NCI-H1092 (cell line): Measurements from ENCODE around the gene TRPV4.

Source experiments
- DNase-seq: peaks from one replicate; lab custom pipeline; 2025; lab: John Stamatoyannopoulos, UW

Gene TRPV4

DNA sequence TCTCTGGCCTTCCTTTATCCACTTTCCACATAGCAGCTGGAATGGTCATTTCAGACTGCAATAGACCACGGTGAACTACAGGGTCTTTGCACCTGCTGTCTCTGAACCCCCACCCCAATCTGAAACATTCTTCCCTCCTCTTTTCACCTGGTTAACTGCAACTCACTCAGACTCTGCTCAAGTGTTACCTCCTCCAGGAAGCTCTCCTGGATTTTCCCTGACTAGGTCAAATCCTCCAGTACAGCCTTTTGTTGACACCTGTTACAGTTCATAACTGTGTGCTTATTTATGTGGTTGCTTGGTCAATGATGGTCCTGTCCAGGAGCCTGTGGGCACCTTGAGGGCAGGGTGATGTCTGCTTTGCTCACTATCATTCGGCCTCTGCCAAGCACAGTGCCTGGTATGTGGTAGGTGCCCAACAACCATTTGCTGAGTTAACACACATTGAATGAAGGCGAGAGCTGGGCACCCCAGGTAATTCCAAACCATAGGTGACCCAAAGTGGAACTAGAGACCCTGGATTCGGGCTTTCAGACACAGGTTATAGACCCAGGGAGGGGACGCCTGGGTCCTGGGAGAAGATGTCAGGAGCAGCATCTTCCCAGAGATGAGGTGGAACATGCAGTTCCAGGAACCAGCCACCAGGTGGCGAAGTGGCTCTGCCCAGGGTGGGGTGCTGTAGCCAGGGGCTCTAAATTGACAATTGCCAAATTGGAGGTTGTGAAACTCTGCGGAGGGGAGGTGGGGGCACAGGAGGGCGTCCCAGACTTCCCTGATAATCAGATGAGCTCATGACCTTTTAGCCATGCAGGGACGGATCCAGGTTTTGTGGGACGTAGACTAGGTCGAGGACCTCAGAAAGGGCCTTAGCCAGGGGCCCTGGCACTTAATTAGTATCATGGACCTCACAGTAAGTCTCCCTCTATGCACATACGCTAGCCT is 28.1 kb downstream of the TRPV4 start:
- no peak for DNase-seq

- no peak for DNase-seq
Observed at GRCh38 chr12:109803678-109804077, 29.5 kb downstream of the TRPV4 start.

GRCh38 chr12:109802828-109803227 is 30.4 kb downstream of the TRPV4 start:
- DNase-seq: no peak

GRCh38 chr12:109800536-109800935 is 32.7 kb downstream of the TRPV4 start:
- DNase-seq: no peak

DNA sequence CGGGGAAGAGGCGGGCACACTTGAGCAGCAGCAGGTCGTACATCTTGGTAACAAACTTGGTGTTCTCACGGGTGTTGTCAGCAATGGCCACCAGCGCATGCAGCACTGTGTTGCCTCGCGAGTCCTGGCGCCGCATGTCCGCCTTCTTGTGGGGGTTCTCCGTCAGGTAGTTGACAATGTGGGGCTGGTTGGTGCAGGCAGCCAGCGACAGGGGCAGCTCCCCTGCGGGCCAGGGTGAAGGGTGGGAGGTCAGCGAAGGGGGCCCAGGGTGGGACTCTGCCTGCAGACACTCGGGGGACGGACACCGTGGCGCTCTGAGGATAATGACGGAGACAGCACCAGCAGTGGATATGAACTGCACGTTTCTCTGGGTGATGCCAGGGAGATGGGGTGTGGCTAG is 34.5 kb downstream of the TRPV4 start:
- no peak for DNase-seq

GRCh38 chr12:109797905-109798669 is 35.1 kb downstream of the TRPV4 start:
- DNase-seq: no peak

DNA sequence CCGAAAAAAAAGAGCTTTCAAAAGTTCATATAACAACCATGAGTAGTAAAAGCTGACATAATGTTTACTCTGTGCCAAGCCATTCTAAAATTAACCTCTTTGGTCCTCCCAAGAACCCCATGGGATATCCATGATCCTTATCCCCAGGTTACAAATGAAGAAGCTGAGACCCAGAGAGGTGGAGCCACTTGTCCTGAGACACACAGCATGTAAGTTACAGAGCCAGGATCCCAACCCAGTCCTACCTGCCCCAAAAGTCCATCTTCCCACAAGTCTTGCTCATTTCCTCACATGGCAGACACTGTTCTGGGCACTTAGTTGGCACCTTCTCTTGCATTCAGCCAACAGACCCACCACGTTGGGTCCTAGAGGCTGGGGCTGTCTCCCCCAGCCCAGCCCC is 37.1 kb downstream of the TRPV4 start:
- DNase-seq: no peak

- no peak for DNase-seq
Observed at GRCh38 chr12:109795023-109795422, 38.2 kb downstream of the TRPV4 start.

DNA sequence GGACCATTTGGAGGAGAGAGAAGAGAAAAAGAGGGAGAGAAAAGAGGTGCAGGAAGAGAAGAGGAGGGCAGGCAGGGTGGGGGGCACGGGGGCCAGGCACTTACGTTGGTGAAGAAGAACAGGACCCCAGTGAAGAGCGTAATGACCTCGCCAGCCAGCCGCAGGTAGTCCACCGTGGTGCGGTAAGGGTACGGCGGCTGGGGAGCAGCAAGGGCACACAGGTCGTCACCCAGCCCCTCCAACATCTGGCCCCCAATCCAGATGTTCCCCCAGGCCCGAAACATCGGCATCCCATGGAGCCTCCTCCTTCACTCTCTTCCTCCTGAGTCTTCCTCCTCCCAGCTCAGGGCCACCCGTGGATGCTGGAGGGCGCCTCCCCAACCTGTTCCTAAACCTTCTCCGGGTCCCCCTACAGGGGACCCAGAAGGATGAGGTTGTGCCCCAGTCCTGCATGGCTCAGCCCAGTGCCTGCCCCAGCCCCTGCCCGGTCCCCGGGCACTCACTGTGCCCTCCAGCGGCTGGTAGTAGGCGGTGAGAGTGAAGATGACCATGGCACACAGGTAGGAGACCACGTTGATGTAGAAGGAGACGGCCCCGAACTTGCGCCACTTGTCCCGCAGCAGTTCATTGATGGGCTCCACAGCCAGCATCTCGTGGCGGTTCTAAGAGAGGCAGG is 39.2 kb downstream of the TRPV4 start:
- no peak for DNase-seq

DNA sequence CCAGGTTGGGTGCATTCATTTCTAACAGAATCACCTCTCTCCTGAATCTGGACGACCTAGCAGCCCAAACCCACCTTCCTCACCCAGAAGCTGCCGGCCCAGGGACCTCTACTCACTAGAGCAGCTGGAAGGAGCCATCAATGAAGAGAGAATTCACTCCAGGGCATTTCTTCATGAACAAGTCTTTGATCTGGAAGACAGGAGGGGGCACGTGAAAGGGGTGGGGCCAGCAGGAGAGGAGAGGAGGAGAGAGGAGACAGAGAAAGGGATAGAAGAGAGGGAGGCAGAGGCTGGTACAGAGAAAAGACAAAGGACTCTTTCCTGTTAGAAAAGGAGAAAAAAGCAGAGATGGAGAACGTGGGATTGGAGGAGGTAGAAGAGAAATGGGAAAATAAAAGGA is 39.8 kb downstream of the TRPV4 start:
- no peak for DNase-seq

DNA sequence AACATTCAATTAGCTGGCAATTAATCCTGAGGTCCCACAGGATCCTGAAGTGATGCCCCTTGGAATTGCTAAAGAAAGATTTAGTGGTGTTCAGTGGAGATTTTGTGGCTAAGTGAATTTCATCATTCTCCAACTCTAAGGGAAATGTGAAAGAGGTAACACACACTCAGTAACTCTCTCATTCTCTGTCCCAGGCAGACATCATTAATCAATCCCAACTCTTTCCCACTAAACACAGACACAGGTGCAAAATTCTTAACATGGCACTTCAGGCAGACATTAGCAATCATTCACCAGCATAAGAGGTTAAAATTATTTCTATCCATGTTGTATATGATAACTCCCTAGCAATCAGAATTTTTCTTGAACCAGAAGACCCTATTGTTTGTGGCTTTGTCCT is 40.2 kb downstream of the TRPV4 start:
- DNase-seq: no peak

DNA sequence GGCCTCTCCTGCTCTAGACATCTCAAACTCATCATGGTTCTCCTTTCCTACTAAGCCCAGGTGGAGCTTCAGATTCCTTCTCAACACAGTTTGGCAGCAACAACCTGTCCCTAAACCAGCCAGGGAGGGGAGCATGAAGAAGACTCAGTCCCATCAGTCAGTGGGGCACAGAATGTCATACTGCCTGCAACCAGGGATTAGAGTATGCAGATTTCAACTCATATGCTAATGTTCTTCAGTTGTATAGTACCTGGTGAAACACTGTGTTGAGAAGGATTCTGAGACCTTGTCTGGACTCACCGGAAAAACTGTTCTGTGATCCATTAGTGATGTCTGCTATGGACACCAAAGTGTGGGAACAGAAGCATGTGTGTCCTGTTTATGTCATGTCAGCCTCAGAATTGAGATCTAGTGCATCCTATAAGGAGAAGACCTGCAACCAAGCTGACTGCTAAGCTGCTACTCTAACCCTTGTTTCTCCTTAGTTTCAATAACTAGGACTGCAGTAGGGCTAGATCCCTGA is 43.6 kb downstream of the TRPV4 start:
- no peak for DNase-seq

GRCh38 chr12:109786799-109787198 is 46.4 kb downstream of the TRPV4 start:
- no peak for DNase-seq

DNA sequence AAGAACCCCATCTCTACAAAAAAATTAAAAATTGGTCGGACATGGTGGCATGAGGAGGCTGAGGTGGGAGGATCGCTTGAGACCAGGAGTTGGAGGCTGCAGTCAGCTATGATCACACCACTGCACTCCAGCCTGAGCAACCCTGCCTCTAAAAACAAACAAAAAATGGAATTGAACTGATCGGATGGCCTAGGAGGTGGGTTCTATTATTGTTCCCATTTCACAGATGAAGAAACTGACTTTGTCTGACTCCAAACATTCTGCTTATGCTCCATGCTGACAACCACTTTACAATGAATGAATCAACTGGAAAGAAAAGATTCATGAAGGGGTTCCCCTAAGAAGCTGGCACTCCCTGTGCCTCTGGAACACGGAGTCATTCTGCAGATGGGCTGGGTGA is 47.3 kb downstream of the TRPV4 start:
- no peak for DNase-seq

DNA sequence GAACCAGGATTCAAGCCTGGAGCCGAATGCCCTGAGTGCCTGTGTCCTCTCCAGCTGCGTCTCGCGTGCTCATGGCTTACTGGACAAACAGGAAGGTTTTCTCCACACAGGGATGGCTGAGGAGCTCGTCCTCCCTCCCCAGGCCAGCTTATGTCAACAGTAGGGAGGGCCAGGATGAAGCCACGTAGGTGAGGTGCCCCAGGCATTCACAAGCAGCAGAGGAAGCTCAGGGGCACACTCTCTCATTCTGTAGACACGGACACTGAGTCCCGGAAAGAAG is 49.3 kb downstream of the TRPV4 start:
- no peak for DNase-seq

DNA sequence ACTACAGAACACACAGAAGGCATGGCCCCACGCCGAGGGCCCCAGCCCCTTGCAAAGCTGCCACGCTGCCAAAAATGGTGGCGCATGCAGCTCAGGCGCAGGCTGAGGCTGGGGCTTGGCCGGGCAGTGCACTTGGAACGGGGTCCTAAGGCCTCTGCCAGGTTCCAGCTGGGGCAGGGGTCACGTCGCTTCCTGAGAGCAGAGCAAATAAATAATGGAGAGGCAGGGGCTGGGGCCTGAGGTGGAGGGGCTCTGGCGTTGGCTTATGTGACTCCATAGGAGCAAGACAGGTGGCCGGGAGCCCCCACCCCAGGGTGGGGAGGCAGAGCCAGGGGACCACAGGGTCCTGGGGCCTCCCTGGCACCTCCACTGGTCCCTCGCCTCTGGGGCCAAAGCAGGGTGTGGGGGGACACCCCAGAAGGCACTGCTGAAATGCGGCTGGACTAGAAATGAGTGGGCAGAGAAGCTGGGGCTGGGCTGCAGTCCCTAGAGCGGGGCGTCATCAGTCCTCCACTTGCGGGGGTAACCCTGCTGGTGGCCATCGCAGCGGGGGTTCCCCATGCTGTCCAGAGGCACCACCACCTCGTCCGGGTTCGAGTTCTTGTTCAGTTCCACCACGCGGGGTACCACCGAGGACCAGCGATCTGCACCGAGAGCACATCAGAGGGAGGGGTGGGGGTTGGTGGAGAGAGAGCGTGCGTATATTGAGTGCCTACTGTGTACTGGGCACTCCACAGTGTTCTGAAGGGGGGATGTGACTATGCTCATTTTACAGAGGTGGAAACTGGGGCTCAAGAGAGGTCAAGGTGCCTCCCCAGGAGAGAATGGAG is 49.8 kb downstream of the TRPV4 start:
- DNase-seq: no peak

DNA sequence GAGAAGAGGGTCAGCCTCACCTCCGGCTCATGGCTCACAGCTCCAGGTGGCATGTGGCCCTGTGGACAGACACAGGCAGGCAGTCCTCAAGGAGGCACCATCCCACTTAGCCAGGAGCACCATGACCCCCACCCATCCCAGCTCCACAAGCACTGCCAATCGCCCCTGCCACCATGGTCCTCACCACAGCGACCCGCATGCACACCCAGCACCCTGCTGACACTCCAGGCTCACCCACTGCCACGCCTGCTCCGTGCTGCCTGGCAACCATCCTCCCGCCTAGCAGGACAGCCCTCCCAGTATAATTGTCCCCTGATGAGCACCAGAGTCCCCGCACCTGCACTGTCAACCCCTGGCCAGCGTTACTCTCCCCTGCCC is 50.9 kb downstream of the TRPV4 start:
- no peak for DNase-seq

- DNase-seq: no peak
Observed at GRCh38 chr12:109781668-109782325, 51.4 kb downstream of the TRPV4 start.

- DNase-seq: no peak
Observed at GRCh38 chr12:109779382-109779781, 53.8 kb downstream of the TRPV4 start.

GRCh38 chr12:109778684-109779083 is 54.5 kb downstream of the TRPV4 start:
- DNase-seq: no peak

DNA sequence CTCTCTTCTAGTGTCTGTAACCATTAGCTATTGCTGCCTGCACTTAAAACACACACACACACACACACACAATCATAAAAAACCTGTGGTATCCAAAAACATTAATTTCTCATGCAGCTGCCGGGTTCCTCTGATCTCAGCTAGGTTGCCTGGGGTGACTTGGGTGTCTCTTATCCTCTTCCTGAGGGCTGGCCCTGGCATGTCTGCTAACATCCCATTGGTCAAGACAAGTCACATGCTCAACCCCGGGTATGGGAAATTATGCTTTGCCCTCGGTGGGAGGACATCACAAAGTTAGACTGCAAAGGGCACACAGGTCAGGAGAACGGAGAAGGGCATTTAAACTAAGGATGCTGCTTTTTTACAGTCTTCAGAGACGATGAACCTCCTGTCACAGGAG is 55.7 kb downstream of the TRPV4 start:
- DNase-seq: no peak
